T-helper 2 cell treated with Interferon-gamma antibody and Interleukin-4, amounts not matched to agents 5 μg/mL and 100 μg/mL, for 36 hours (primary cell): ENCODE data around the gene SMIM20.
"Not testable (repeated sequence)": the region's sequence is repeated elsewhere in the genome, so short reads cannot be mapped to it uniquely, and the experiment has no call there.

Source experiments
- DNase-seq: peaks from one replicate; pipeline ENCODE4 v3.0.0; 2021; ENCODE audit warnings: low spot score
- H3K27ac Mint-ChIP-seq: one replicate; pipeline ENCODE4 v1.8.0; 2021; ENCODE audit warnings: mild to moderate bottlenecking, mixed read lengths
- H3K27me3 Mint-ChIP-seq: one replicate; pipeline ENCODE4 v1.8.0; 2021; ENCODE audit warnings: low read depth, mixed read lengths
- H3K36me3 Mint-ChIP-seq: one replicate; pipeline ENCODE4 v1.8.0; 2021; ENCODE audit warnings: low read depth, mixed read lengths
- H3K4me1 Mint-ChIP-seq: one replicate; pipeline ENCODE4 v1.8.0; 2021; ENCODE audit warnings: low read depth, mixed read lengths
- H3K4me3 Mint-ChIP-seq: one replicate; pipeline ENCODE4 v1.8.0; 2022; ENCODE audit warnings: mild to moderate bottlenecking, moderate library complexity, mixed read lengths
- H3K9me3 Mint-ChIP-seq: one replicate; pipeline ENCODE4 v1.8.0; 2021; ENCODE audit warnings: mixed read lengths

The SMIM20 gene

DNA sequence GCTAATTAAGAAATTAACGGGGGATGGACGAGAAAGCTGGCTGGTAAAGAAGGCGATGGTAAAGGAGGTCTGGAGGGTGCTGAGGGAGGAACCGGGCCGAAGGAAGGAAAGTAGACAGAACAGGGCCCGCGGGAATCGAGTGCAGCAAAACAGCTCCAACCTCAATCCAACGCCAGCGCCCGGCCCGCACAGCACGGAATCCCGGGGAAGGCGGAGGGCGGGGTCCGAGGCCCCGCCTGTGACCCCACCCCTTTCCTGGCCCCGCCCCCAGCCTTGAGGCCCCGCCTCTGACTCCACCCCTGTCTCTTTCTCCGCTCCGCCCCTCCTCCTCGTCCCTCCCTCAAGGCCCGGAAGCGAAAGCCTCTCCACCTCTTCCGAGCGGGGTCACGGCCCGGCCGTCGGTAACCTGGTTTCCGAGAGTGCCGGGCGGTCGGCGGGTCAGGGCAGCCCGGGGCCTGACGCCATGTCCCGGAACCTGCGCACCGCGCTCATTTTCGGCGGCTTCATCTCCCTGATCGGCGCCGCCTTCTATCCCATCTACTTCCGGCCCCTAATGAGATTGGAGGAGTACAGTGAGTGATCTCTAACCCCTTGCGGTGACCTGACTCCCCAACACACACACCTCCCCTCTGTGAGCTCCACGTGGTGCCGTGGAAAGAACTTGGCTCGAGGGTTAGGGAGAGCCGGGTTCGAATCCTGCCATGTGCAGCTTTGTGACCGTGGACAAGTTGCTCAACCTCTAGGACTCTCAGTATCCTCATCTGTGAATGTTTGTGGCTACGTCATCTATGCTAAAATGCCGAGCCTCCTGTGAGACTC, at the start of gene SMIM20:
SMIM20 (plus strand) TSS at position 370 of the 819 bp plus-strand sequence; CDS start at position 464, 94 bp downstream.
- H3K4me3 Mint-ChIP-seq = peak within 1 kb of the TSS; percentile 96
- peaks cover 11% of the 10 kb centered on the region for H3K4me1 Mint-ChIP-seq
- H3K27ac Mint-ChIP-seq = peak within 1 kb of the TSS; percentile 95
- H3K27me3 Mint-ChIP-seq = peaks cover 5% of the 10 kb centered on the region
- H3K9me3 Mint-ChIP-seq = no peaks in the 10 kb centered on the region
- DNase-seq = peak; percentile 93
- no peaks in the 10 kb centered on the region for H3K36me3 Mint-ChIP-seq

DNA sequence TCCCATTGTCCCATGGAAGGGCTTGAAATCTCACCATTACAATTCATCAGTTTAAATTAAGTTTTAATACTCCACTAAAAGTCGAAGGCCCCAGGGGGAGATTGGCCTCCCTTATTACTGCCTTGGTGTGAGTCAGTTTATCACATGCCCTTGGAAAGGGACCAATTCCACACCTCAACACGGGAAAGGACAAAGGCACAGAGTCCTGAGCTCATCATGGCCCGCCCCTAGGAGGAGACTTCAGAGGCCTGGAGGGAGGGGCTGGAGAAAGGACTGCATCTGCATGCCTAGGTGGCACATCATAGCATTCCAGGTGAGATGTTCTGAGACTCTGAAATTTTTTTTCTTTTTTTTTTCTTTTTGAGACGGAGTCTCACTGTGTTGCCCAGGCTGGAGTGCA, 48.4 kb upstream of the SMIM20 start:
- H3K27me3 Mint-ChIP-seq = peaks cover 3% of the 10 kb centered on the region
- H3K27ac Mint-ChIP-seq = no peak overlapping the region
- DNase-seq = no peak
- H3K9me3 Mint-ChIP-seq = no peaks in the 10 kb centered on the region
- no peak overlapping the region for H3K4me3 Mint-ChIP-seq
- H3K4me1 Mint-ChIP-seq = peaks cover 16% of the 10 kb centered on the region
- peaks cover 8% of the 10 kb centered on the region for H3K36me3 Mint-ChIP-seq

GRCh38 chr4:25866401-25866800, 47.6 kb upstream of the SMIM20 start:
- H3K36me3 Mint-ChIP-seq, H3K4me3 Mint-ChIP-seq, H3K4me1 Mint-ChIP-seq, H3K27me3 Mint-ChIP-seq, H3K9me3 Mint-ChIP-seq, H3K27ac Mint-ChIP-seq, DNase-seq: not testable (repeated sequence)

DNA sequence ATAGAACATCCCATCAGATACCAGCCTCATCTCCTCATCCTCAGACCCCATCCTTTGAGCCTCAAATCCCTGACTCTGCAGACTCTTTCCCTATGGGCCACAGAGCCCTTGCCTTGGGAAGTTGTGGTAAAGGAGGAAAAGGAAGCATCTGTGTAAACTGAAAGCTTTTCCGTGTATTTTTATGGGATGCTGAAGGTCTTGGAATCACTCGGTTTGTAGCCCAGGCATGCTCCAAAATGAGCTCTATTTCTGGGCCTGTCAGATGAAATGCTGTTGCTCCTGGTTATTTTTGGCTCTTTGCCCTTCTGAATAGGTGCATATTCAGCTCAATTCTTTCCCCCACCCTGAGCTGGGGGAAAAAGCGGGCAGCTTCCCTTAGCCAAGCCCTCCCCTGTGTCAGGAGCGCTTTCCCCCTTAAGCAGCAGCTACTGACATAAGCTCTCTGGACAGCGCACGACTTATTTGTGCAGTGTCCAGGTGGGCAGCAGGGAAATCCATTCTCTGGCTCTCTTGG, 46.2 kb upstream of the SMIM20 start:
- DNase-seq = no peak
- Mint-ChIP-seq H3K4me1 (peaks cover 5% of the 10 kb centered on the region), H3K9me3 (no peaks in the 10 kb centered on the region), H3K27ac (no peak overlapping the region), H3K4me3 (no peak overlapping the region), H3K27me3 (no peaks in the 10 kb centered on the region), H3K36me3 (no peaks in the 10 kb centered on the region)

DNA sequence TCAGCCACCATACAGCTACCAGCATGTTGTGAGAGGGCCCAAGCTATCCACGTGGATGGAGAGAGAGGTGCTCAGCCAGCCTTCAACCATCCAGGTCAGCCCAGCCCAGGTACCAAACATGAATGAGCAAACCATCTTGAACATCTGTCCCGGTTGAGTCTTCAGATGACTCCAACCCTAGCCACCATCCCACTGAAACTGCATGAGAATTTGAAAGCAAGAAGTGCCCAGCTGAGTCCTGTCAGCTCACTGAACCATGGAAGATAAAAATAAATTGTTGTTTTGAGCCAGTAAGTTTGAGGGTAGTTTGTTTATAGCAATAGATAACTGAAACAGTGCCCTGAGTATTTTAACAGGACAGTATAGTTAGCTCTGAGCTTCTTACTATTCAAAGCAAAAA, 43.9 kb upstream of the SMIM20 start:
- Mint-ChIP-seq H3K27me3 (no peaks in the 10 kb centered on the region), H3K9me3 (no peaks in the 10 kb centered on the region), H3K27ac (no peak overlapping the region), H3K36me3 (no peaks in the 10 kb centered on the region), H3K4me1 (peaks cover 8% of the 10 kb centered on the region), H3K4me3 (no peak overlapping the region)
- no peak for DNase-seq

GRCh38 chr4:25872851-25873631, 41.0 kb upstream of the SMIM20 start:
- Mint-ChIP-seq H3K27me3 (no peaks in the 10 kb centered on the region), H3K36me3 (no peaks in the 10 kb centered on the region), H3K4me1 (peaks cover 4% of the 10 kb centered on the region), H3K4me3 (no peak overlapping the region), H3K27ac (no peak overlapping the region), H3K9me3 (no peaks in the 10 kb centered on the region)
- no peak for DNase-seq

- Mint-ChIP-seq H3K4me3 (no peak overlapping the region), H3K27ac (no peak overlapping the region), H3K9me3 (no peaks in the 10 kb centered on the region), H3K4me1 (peaks cover 4% of the 10 kb centered on the region), H3K36me3 (no peaks in the 10 kb centered on the region), H3K27me3 (no peaks in the 10 kb centered on the region)
- no peak for DNase-seq
Observed at GRCh38 chr4:25873632-25874129, 40.3 kb upstream of the SMIM20 start.

DNA sequence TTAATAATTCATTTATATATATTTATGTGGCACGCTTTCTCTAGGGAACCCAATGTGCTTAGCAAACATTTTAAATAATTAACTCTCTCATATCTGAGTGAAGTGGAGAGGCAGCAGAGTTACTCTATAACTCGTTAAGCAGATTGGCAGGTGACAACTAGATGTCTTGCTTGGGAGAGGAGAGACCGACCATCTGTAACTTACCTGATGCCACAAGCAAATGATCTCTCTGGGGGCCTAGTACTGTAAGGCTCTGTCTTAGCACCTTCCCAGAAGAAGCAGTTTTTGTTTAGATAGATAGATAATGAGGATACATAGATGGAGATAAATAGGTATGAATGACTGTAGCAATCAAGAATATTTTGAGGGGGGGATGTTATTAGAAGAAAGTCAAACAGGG, 39.4 kb upstream of the SMIM20 start:
- no peak for DNase-seq
- Mint-ChIP-seq H3K27me3 (no peaks in the 10 kb centered on the region), H3K27ac (no peak overlapping the region), H3K4me1 (peaks cover 4% of the 10 kb centered on the region), H3K36me3 (no peaks in the 10 kb centered on the region), H3K4me3 (no peak overlapping the region), H3K9me3 (no peaks in the 10 kb centered on the region)

DNA sequence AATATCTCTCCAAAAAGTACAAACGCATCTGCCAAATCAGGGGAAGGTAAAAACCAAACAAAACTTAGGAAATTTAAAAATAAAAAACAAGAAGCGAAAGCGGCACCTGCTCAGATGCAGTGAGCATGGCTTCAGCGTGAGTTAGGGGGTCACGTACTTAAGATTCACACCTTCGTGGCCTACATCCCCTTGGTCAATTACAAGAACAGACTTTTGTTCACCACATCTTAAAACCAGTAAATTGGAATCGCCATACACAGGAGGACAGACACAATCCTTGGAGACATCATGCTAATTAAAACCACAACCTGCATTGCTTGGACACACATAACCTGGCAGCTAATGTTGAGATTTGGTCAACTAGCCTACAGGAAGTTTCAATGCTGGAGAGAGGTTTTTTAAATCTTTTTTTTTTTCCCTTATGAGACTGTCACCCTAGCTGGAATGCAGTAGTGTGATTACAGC, 38.7 kb upstream of the SMIM20 start:
- Mint-ChIP-seq H3K4me3 (no peak overlapping the region), H3K27me3 (peaks cover 2% of the 10 kb centered on the region), H3K9me3 (no peaks in the 10 kb centered on the region), H3K4me1 (peaks cover 4% of the 10 kb centered on the region), H3K27ac (no peak overlapping the region), H3K36me3 (no peaks in the 10 kb centered on the region)
- no peak for DNase-seq

- no peak overlapping the region for H3K4me3 Mint-ChIP-seq
- H3K36me3 Mint-ChIP-seq = no peaks in the 10 kb centered on the region
- H3K4me1 Mint-ChIP-seq = no peaks in the 10 kb centered on the region
- peaks cover 13% of the 10 kb centered on the region for H3K27me3 Mint-ChIP-seq
- no peaks in the 10 kb centered on the region for H3K9me3 Mint-ChIP-seq
- DNase-seq = no peak
- H3K27ac Mint-ChIP-seq = no peak overlapping the region
Observed at GRCh38 chr4:25878676-25879075, 35.3 kb upstream of the SMIM20 start.

DNA sequence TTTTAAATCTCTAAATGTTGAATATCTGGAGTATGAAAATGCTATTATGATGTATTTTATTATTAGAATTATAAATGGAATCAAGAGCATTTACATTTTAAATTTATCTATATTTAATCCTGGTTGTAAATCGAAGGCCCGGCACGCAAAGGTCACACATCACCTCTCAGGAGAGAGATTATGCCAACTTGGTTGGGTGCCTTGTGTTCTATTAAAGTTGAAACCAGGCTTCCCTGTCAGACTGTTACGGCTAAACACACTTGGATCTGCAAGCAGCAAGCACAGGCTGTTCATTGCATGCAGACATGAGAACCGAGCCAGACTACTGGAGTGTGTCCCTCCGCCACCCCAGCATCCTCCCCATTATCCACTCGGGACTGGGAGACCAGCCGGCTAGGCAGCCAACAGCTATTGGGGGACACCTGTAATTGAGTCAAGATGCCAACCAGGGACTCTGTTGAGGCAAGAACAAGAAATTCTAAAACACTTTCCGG, 34.9 kb upstream of the SMIM20 start:
- H3K27me3 Mint-ChIP-seq = peaks cover 13% of the 10 kb centered on the region

GRCh38 chr4:25879587-25879986, 34.4 kb upstream of the SMIM20 start:
- DNase-seq = no peak
- peaks cover under 1% of the 10 kb centered on the region for H3K4me1 Mint-ChIP-seq
- peaks cover 13% of the 10 kb centered on the region for H3K27me3 Mint-ChIP-seq
- no peaks in the 10 kb centered on the region for H3K36me3 Mint-ChIP-seq
- H3K9me3 Mint-ChIP-seq = no peaks in the 10 kb centered on the region
- H3K27ac Mint-ChIP-seq = no peak overlapping the region
- no peak overlapping the region for H3K4me3 Mint-ChIP-seq

More for the DNA sequence above, 34.9 kb upstream of the SMIM20 start:
- Mint-ChIP-seq H3K4me3 (no peak overlapping the region), H3K36me3 (no peaks in the 10 kb centered on the region), H3K9me3 (no peaks in the 10 kb centered on the region), H3K4me1 (no peaks in the 10 kb centered on the region), H3K27ac (no peak overlapping the region)
- no peak for DNase-seq

DNA sequence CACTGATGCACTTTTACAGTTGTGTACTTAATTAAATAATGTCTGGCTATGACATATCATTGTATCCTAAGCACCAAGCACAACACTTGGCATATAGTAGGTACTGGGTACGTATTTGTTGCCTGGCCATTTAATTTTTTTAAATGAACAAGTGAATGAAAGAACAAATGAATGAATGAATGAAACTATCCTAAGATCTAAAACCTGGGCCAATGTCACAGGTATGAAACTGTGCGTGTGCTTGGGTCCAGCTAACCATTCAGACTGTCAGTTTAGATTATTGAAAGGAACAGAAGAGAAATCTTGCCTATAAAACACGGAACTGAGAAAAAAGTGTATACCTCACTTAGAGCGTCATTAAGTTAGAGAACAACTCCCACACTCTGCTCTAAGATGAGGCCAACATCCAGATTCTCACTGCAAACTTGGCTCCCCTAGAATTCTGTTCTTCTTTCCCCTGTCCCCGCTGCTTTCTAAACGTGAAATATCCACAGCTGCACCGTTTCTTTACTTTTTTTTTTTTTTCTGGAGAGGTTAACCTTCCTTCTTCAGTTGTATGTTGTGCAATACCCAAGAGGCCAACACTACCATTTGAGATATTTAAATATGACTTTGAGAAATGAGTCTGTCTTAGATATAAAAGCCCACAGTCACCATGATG, 33.9 kb upstream of the SMIM20 start:
- H3K27me3 Mint-ChIP-seq = peaks cover 13% of the 10 kb centered on the region
- no peak overlapping the region for H3K4me3 Mint-ChIP-seq
- H3K27ac Mint-ChIP-seq = no peak overlapping the region
- H3K9me3 Mint-ChIP-seq = no peaks in the 10 kb centered on the region
- DNase-seq = no peak
- H3K4me1 Mint-ChIP-seq = peaks cover 3% of the 10 kb centered on the region
- H3K36me3 Mint-ChIP-seq = no peaks in the 10 kb centered on the region
